Heart left ventricle (tissue), 16 donors: Measurements from ENCODE around the gene DUT. TPM values are rescaled to one million over a fixed set of nuclear protein-coding genes. Genes with fewer than 3 reads are reported as not detected.

Experiments used
- ATAC-seq, 4 donors: fragments of 200-7000 bp; cut with Tn5 transposase; one replicate each; pipeline ENCODE4 v1.9.1; 2020 to 2022; ENCODE audit warnings: moderate library complexity in 4 of 4, mild to moderate bottlenecking in 3 of 4, moderate number of reproducible peaks in 1 of 4
- DNase-seq, 5 donors: peaks; one replicate each; pipeline ENCODE4 v3.0.0-alpha.2; 2020
- H3K27ac ChIP-seq, 12 donors: fragments of 200-600 bp; sonication (generic) in 4 of 12; one replicate each; pipeline versions ENCODE4 v1.5.0 to v1.8.0; 2016 to 2022; ENCODE audit warnings: mild to moderate bottlenecking in 2 of 12
- H3K27me3 ChIP-seq, 9 donors: fragments of 200-600 bp; sonication (generic) in 2 of 9; one replicate each; pipeline versions ENCODE4 v1.5.1 to v1.8.0; 2016 to 2022; ENCODE audit warnings: mild to moderate bottlenecking in 3 of 9
- H3K36me3 ChIP-seq, 9 donors: fragments of 200-600 bp; sonication (generic) in 2 of 9; one replicate each; pipeline versions ENCODE4 v1.5.0 to v1.8.0; 2018 to 2022; ENCODE audit warnings: mild to moderate bottlenecking in 2 of 9
- H3K4me1 ChIP-seq, 12 donors: fragments of 200-600 bp; sonication (generic) in 4 of 12; one replicate each; pipeline versions ENCODE4 v1.5.0 to v1.8.0; 2016 to 2022; ENCODE audit warnings: mild to moderate bottlenecking in 3 of 12
- H3K4me3 ChIP-seq, 12 donors: fragments of 200-600 bp; sonication (generic) in 4 of 12; one replicate each; pipeline versions ENCODE4 v1.5.0 to v1.8.0; 2017 to 2022; ENCODE audit warnings: mild to moderate bottlenecking in 9 of 12, moderate library complexity in 4 of 12
- H3K9me3 ChIP-seq, 12 donors: fragments of 200-600 bp; sonication (generic) in 4 of 12; one replicate each; pipeline versions ENCODE4 v1.5.0 to v1.8.0; 2016 to 2022; ENCODE audit warnings: mild to moderate bottlenecking in 1 of 12
- CTCF ChIP-seq, 12 donors: fragments of 200-600 bp; sonication (generic) in 4 of 12; IDR thresholded peaks; one replicate each; pipeline versions ENCODE4 v1.5.0 to v1.8.0; 2018 to 2022; ENCODE audit warnings: antibody characterized with exemption in 12 of 12, mild to moderate bottlenecking in 5 of 12
- POLR2A ChIP-seq, 2 donors: fragments of 450-650 bp; IDR thresholded peaks; one replicate each; pipeline ENCODE4 v1.6.1; 2017; ENCODE audit warnings: antibody characterized with exemption in 2 of 2, mild to moderate bottlenecking in 2 of 2, moderate library complexity in 2 of 2
- WGBS, 4 donors: extraction: QIAGEN DNeasy Blood & Tissue Kit in 2 of 4; methylation state at CpG; one replicate each; pipeline versions ENCODE4 v1.1.5 to v1.1.7; 2013 to 2018; 5-methylcytosine and 5-hydroxymethylcytosine counted together
- intact Hi-C, 10 donors: fragments of 100-400 bp; cut with DNase I; formaldehyde crosslinking; loops; one replicate each; pipeline versions ENCODE4 v1.11.1 to v1.14.2; 2022
- polyA plus RNA-seq, 2 donors: library from polyadenylated mRNA; stranded (reverse); fragments of 200-250 nt; gene quantifications; one replicate each; pipeline ENCODE4 v1.2.3, GENCODE V29; 2013
- total RNA-seq, 9 donors: library from RNA; depleted of rRNA in 2 of 9; stranded (reverse); fragments of >200 nt in 2 of 9; fragmentation: NEBNext Ultra II Directional in 3 of 9; extraction: Animal tissue kit (Norgen Biotek cat#: 25700) in 3 of 9; gene quantifications; one replicate each; pipeline versions ENCODE4 v1.1.0 to v1.2.4, GENCODE V29; 2016 to 2023
- donor health status: ischemic (EF 13 %, LVEDD 7.1; RV severe dilation, severe dysfunction).
- donor health status: healthy with polysubstance abuse.
- donor health status: DM: no; HTN: yes; CAD: no.
- donor health status: DM: no; HTN: no; CAD: no.
- donor health status: ischemic (EF 25% LVEDD 6.9; RV normal size, moderate dysfunction).
- donor health status: ischemic (EF 25% LVEDD 5.7; RV mildly dilated, moderate dysfunction).
- donor health status: healthy.
- donor health status: DM: yes; HTN: yes; CAD: no.
- donor health status: ischemic (EF 35%, LVEDD 5.7; RV mildly dilated, moderate dysfunction).
- donor health status: nonischemic (EF 11% LVEDD 7.7; RV severe dilation, severe dysfunction).
- donor health status: DM: yes; HTN: yes; CAD: no.
- donor health status: PGD.
- donor health status: ischemic (EF 29% LVEDD 5.4; RV normal size, mild dysfunction).
- donor health status: nonischemic (EF 23%, LVEDD 6.1; RV moderate dilation, normal function).

DUT gene
- total and polyA plus RNA-seq, 11 donors = 44.0 to 79.9 (median 59.6) TPM

GRCh38 chr15:48384616-48385015 lies 53.4 kb downstream of the DUT start:
- WGBS, 4 donors = 64 to 85% (median 75%) methylated on average over 3 of the region's 3 CpGs
- no peaks in the 10 kb centered on the region for H3K36me3 ChIP-seq
- H3K9me3 ChIP-seq = no peaks in the 10 kb centered on the region
- DNase-seq (no peak), ATAC-seq (no peak)
- H3K4me1 ChIP-seq = peaks cover 0 to 30% (median 6%) of the 10 kb centered on the region in 12 donors
- peak overlapping the region in 2 of 12 donors; percentile 13 for H3K27ac ChIP-seq
- intact Hi-C loops = no loop called here
- no peak overlapping the region for H3K4me3 ChIP-seq
- H3K27me3 ChIP-seq = no peaks in the 10 kb centered on the region
- TF ChIP-seq CTCF (IDR thresholded peaks at IDR 0.05) (no peak), POLR2A (IDR thresholded peaks at IDR 0.05) (no peak)

- Histone ChIP-seq H3K36me3 (no peaks in the 10 kb centered on the region), H3K9me3 (no peaks in the 10 kb centered on the region), H3K27ac (peak overlapping the region in 2 of 12 donors; percentile 17 to 29), H3K4me3 (no peak overlapping the region), H3K27me3 (no peaks in the 10 kb centered on the region), H3K4me1 (peaks cover 0 to 34% (median 6%) of the 10 kb centered on the region in 12 donors)
- TF ChIP-seq POLR2A (IDR thresholded peaks at IDR 0.05) = no peak
- TF ChIP-seq CTCF (IDR thresholded peaks at IDR 0.05) = no peak
- ATAC-seq = peak in 3 of 4 donors; percentile 15 to 33 (median 30)
- WGBS, 4 donors = 53 to 65% (median 57%) methylated on average over 4 of the region's 4 CpGs
- intact Hi-C loops = no loop called here
- no peak for DNase-seq
Observed at GRCh38 chr15:48385031-48385830, 54.0 kb downstream of the DUT start.

DNA sequence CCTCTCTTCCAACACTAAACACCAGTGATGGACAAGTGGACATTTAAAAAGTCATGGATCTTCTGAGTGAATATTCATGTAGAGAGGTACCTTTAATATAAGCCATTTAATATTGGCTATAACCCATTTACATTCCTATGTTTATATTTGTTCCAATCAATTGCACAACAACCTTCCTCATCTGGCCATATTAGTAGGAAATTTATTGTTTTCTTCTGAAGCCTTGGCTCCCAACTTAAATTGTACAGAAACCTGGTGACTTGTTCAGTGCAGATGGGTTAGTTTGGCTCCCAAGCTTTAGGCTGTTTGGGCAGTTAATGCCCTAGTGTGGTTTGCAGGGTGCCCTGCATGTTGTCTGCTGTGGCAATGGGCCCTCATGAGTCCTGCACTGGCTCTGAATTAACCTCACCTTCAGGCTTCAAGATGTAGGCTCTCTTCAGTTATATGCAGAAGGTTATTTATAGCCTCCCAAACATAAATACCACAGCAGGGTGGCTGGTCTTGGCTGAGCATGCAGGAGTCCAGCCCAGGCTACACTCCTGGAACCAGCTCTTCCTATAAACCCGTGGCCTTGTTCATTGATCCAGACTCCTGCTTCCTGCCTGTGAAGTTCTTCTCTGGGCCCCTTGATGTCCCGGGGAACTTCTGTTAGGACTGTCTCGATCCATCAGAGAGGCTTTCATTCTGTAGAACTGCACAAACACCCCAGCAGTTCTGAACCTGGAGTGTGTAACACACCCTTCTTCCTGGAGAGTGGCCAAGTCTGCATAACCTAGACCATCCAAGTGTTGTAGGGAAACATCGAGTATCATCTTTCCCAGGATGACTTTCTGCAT lies 57.0 kb downstream of the DUT start:
- H3K27me3 ChIP-seq = no peaks in the 10 kb centered on the region
- 41 to 45% (median 41%) methylated on average over 4 of the region's 4 CpGs for WGBS, 4 donors
- no peaks in the 10 kb centered on the region for H3K9me3 ChIP-seq
- no peak overlapping the region for H3K4me3 ChIP-seq
- TF ChIP-seq POLR2A (IDR thresholded peaks at IDR 0.05) = no peak
- no peak for TF ChIP-seq CTCF (IDR thresholded peaks at IDR 0.05)
- no peaks in the 10 kb centered on the region for H3K36me3 ChIP-seq
- H3K27ac ChIP-seq = no peak overlapping the region
- intact Hi-C loops = no loop called here
- peaks cover 0 to 49% (median 6%) of the 10 kb centered on the region in 12 donors for H3K4me1 ChIP-seq
- DNase-seq (no peak), ATAC-seq (peak; percentile 24 to 57 (median 46))

- Histone ChIP-seq H3K27me3 (no peaks in the 10 kb centered on the region), H3K36me3 (no peaks in the 10 kb centered on the region), H3K4me3 (no peak overlapping the region), H3K9me3 (no peaks in the 10 kb centered on the region), H3K27ac (peak overlapping the region in 4 of 12 donors; percentile 18 to 49 (median 39)), H3K4me1 (peaks cover 0 to 55% (median 7%) of the 10 kb centered on the region in 12 donors)
- DNase-seq (no peak), ATAC-seq (no peak)
- intact Hi-C loops = no loop called here
- TF ChIP-seq POLR2A (IDR thresholded peaks at IDR 0.05) (no peak), CTCF (IDR thresholded peaks at IDR 0.05) (no peak)
- 69 to 90% (median 83%) methylated on average over 1 of the region's 1 CpG for WGBS, 4 donors
Observed at GRCh38 chr15:48388910-48389309, 57.7 kb downstream of the DUT start.
